GM21528 (cell line): ENCODE results near the gene TIA1.

Experiments
- ATAC-seq: cut with Tn5 transposase; IDR thresholded peaks from one replicate; pipeline ENCODE4 v1.9.1; 2021; ENCODE audit warnings: mild to moderate bottlenecking, moderate library complexity; ENCODE audit not compliant: unreplicated experiment, low FRiP score

TIA1 gene

GRCh38 chr2:70161069-70161534 lies 87.3 kb downstream of the TIA1 start:
- no peak for ATAC-seq

DNA sequence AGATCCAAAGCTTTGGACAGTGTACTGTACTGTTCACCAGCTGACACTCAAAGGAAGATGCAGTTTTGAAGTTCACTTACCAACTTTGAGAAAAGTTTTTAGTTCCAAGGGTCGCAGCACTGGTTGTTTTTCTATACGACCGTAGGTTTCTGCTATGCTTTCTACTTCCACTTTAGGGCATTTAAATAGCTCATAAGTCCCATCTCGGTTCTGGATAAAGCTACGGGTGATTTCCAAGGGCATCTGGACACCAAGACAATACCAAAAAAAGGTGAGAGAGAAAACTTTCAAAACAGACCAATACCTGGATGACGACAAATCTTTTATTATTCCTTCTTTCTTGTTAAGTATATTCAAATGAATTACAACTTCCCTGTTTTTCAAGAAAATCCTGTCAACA lies 87.9 kb downstream of the TIA1 start:
- ATAC-seq: no peak
